Osteocyte (in vitro differentiated cells): ENCODE results near the gene PTPRG. TPM values are rescaled to one million over a fixed set of nuclear protein-coding genes. Genes with fewer than 3 reads are reported as not detected.

Experiments used
- DNase-seq: peaks from one replicate; pipeline ENCODE4 v3.0.0; 2021; ENCODE audit warnings: mixed read lengths; ENCODE audit not compliant: unreplicated experiment; ENCODE audit errors: extremely low spot score
- H3K27ac Mint-ChIP-seq: one replicate; pipeline ENCODE4 v1.8.0; 2021; ENCODE audit warnings: mild to moderate bottlenecking, mixed read lengths; ENCODE audit not compliant: unreplicated experiment
- H3K27me3 Mint-ChIP-seq: one replicate; pipeline ENCODE4 v1.8.0; 2021; ENCODE audit warnings: mixed read lengths; ENCODE audit not compliant: unreplicated experiment
- H3K36me3 Mint-ChIP-seq: one replicate; pipeline ENCODE4 v1.8.0; 2021; ENCODE audit warnings: mixed read lengths; ENCODE audit not compliant: unreplicated experiment
- H3K4me1 Mint-ChIP-seq: one replicate; pipeline ENCODE4 v1.8.0; 2021; ENCODE audit warnings: mixed read lengths; ENCODE audit not compliant: unreplicated experiment
- H3K4me3 Mint-ChIP-seq: one replicate; pipeline ENCODE4 v1.8.0; 2021; ENCODE audit warnings: mild to moderate bottlenecking, moderate library complexity, mixed read lengths; ENCODE audit not compliant: unreplicated experiment
- H3K9me3 Mint-ChIP-seq: one replicate; pipeline ENCODE4 v1.8.0; 2021; ENCODE audit warnings: mixed read lengths; ENCODE audit not compliant: unreplicated experiment
- CTCF ChIP-seq: fragments of 200-600 bp; sonication (generic); IDR thresholded peaks from 2 replicates; pipeline ENCODE4 v1.5.0; 2021; ENCODE audit warnings: antibody characterized with exemption, mild to moderate bottlenecking, moderate library complexity
- total RNA-seq: library from RNA; stranded (reverse); gene quantifications from 2 replicates; pipeline ENCODE4 v1.2.1, GENCODE V29; 2021

The PTPRG gene
- total RNA-seq, 1 donor from 2014 or later = 48.1 TPM

- Mint-ChIP-seq H3K4me1 (no peaks in the 10 kb centered on the region), H3K9me3 (no peaks in the 10 kb centered on the region), H3K36me3 (peaks cover 2% of the 10 kb centered on the region), H3K27me3 (no peaks in the 10 kb centered on the region), H3K27ac (no peak overlapping the region), H3K4me3 (no peak overlapping the region)
- no peak for DNase-seq
- TF ChIP-seq CTCF = no peak
Measured at GRCh38 chr3:62238431-62238830, 677.1 kb downstream of the PTPRG start.

GRCh38 chr3:62241279-62241678 is 679.9 kb downstream of the PTPRG start:
- Mint-ChIP-seq H3K36me3 (peaks cover 4% of the 10 kb centered on the region), H3K4me1 (no peaks in the 10 kb centered on the region), H3K9me3 (no peaks in the 10 kb centered on the region), H3K27ac (no peak overlapping the region), H3K4me3 (no peak overlapping the region), H3K27me3 (no peaks in the 10 kb centered on the region)
- no peak for DNase-seq
- no peak for TF ChIP-seq CTCF

- H3K4me3 Mint-ChIP-seq = no peak overlapping the region
- no peaks in the 10 kb centered on the region for H3K4me1 Mint-ChIP-seq
- no peak overlapping the region for H3K27ac Mint-ChIP-seq
Measured at GRCh38 chr3:62242831-62243509, 681.6 kb downstream of the PTPRG start.

GRCh38 chr3:62246094-62246493 is 684.7 kb downstream of the PTPRG start:
- no peak overlapping the region for H3K27ac Mint-ChIP-seq
- no peaks in the 10 kb centered on the region for H3K9me3 Mint-ChIP-seq
- DNase-seq = no peak
- no peaks in the 10 kb centered on the region for H3K4me1 Mint-ChIP-seq
- no peak for TF ChIP-seq CTCF
- H3K4me3 Mint-ChIP-seq = no peak overlapping the region
- peaks cover 4% of the 10 kb centered on the region for H3K36me3 Mint-ChIP-seq
- H3K27me3 Mint-ChIP-seq = no peaks in the 10 kb centered on the region

More at GRCh38 chr3:62242831-62243509, 681.6 kb downstream of the PTPRG start:
- Mint-ChIP-seq H3K9me3 (no peaks in the 10 kb centered on the region), H3K36me3 (peaks cover 4% of the 10 kb centered on the region), H3K27me3 (no peaks in the 10 kb centered on the region)
- no peak for TF ChIP-seq CTCF
- no peak for DNase-seq

- Mint-ChIP-seq H3K27me3 (no peaks in the 10 kb centered on the region), H3K4me1 (no peaks in the 10 kb centered on the region), H3K9me3 (no peaks in the 10 kb centered on the region), H3K27ac (no peak overlapping the region), H3K36me3 (peaks cover 2% of the 10 kb centered on the region), H3K4me3 (no peak overlapping the region)
- no peak for TF ChIP-seq CTCF
- DNase-seq = no peak
Measured at GRCh38 chr3:62246985-62247384, 685.6 kb downstream of the PTPRG start.
